ENCODE results near the gene KIF1C. TPM values are rescaled to one million over a fixed set of nuclear protein-coding genes. Genes with fewer than 3 reads are reported as not detected.

Gene KIF1C
- total and polyA plus RNA-seq, 9 of the 15 experiments (the other 6 are each of a cell fraction or from before 2014, with no cell fraction given) = 0.38 to 68.4 (median 25.1) TPM

DNA sequence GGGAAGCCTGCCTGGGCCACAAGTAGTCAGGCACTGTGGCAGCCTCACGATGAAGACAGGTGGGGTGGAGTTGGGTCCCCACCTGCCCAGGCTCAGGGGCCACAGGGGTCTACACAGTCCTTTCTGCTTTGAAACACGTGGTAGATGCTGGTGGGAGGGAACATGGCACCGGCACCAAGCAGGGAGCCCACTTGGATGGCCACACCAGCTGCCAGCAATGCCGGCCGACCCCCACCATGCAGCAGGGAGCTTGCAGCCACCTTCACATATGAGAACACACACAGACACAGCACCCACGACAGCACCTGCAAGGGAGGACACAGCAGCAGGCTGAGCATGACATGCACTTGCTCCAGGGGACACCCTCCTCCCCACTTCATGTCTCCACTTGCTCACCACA is 35.1 kb downstream of the KIF1C start:
- H3K27ac ChIP-seq (ENCODE audit: extremely low read depth, low read depth, low read length) = no peak overlapping the region
- no peaks in the 10 kb centered on the region for H3K36me3 ChIP-seq (ENCODE audit: control insufficient read depth, insufficient read depth, low read length)
- peaks cover 0 to 6% of the 10 kb centered on the region in 2 experiments; a peak in 3 of 5 replicates for H3K4me1 ChIP-seq (replicated peaks in 1 of 2; ENCODE audit: control insufficient read depth in 2 of 2, insufficient read depth in 2 of 2, low read length in 2 of 2)
- H3K4me3 ChIP-seq = no peak overlapping the region
- 60% methylated on average over 6 of the region's 6 CpGs for WGBS (ENCODE audit: insufficient coverage, low coverage, missing lambda C conversion rate)
- intact Hi-C loops (cut with micrococcal nuclease) = no loop called here
- no peak for TF ChIP-seq STAT5A (IDR thresholded peaks at IDR 0.05; ENCODE audit: borderline replicate concordance, low read length)
- no peak for TF ChIP-seq ZNF695 (CRISPR knock-in tag; IDR thresholded peaks at IDR 0.05)
- no peak for TF ChIP-seq CREB1 (IDR thresholded peaks at IDR 0.05)
- no peak for TF ChIP-seq CREB1 (CRISPR knock-in tag; IDR thresholded peaks at IDR 0.05)
- TF ChIP-seq ZNF444 (CRISPR knock-in tag; IDR thresholded peaks at IDR 0.05) = no peak
- DNase-seq (ENCODE audit: extremely low read depth in 1 of 4, low spot score in 3 of 4) (no peak), FAIRE-seq (no peak), ATAC-seq (no peak)
- H2AFZ ChIP-seq (ENCODE audit: low read depth, low read length) = no peak overlapping the region
- BruUV-seq (replicated peaks) = no TSS peak
- in situ Hi-C loops (cut with MboI) = no loop called here
- no peak overlapping the region for H3K4me2 ChIP-seq (ENCODE audit: insufficient read depth, low read length)
- POLR2A ChIA-PET = no interaction called here
- H3K27me3 ChIP-seq (ENCODE audit: control insufficient read depth in 2 of 2, insufficient read depth in 2 of 2, low read length in 2 of 2) = no peaks in the 10 kb centered on the region; a peak in 1 of 5 replicates
- H3K79me2 ChIP-seq (ENCODE audit: control insufficient read depth, insufficient read depth, low read length) = no peaks in the 10 kb centered on the region
- H3K9ac ChIP-seq (ENCODE audit: insufficient read depth in 1 of 2, low read depth in 2 of 2, low read length in 2 of 2) = no peak overlapping the region
- CTCF ChIA-PET (ENCODE audit: low intra/inter-chr PET ratio) = no interaction called here
- H4K20me1 ChIP-seq (replicated peaks; ENCODE audit: control insufficient read depth, insufficient read depth, low read length) = no peaks in the 10 kb centered on the region
- H3K9me3 ChIP-seq (replicated peaks; ENCODE audit: control insufficient read depth, insufficient read depth, low read depth, low read length) = no peaks in the 10 kb centered on the region
- H3K9me1 ChIP-seq (ENCODE audit: control insufficient read depth, insufficient read depth, low read length) = no peaks in the 10 kb centered on the region

GRCh38 chr17:5033352-5034015 is 35.7 kb downstream of the KIF1C start:
- Histone ChIP-seq H3K27ac (ENCODE audit: extremely low read depth, low read depth, low read length) (no peak overlapping the region), H2AFZ (ENCODE audit: low read depth, low read length) (no peak overlapping the region), H3K4me2 (ENCODE audit: insufficient read depth, low read length) (no peak overlapping the region), H3K9me3 (replicated peaks; ENCODE audit: control insufficient read depth, insufficient read depth, low read depth, low read length) (no peaks in the 10 kb centered on the region), H3K27me3 (ENCODE audit: control insufficient read depth in 2 of 2, insufficient read depth in 2 of 2, low read length in 2 of 2) (no peaks in the 10 kb centered on the region; a peak in 1 of 5 replicates), H3K4me1 (replicated peaks in 1 of 2; ENCODE audit: control insufficient read depth in 2 of 2, insufficient read depth in 2 of 2, low read length in 2 of 2) (peaks cover 0 to 6% of the 10 kb centered on the region in 2 experiments; a peak in 3 of 5 replicates), H4K20me1 (replicated peaks; ENCODE audit: control insufficient read depth, insufficient read depth, low read length) (no peaks in the 10 kb centered on the region), H3K9ac (ENCODE audit: insufficient read depth in 1 of 2, low read depth in 2 of 2, low read length in 2 of 2) (no peak overlapping the region), H3K79me2 (ENCODE audit: control insufficient read depth, insufficient read depth, low read length) (no peaks in the 10 kb centered on the region), H3K36me3 (ENCODE audit: control insufficient read depth, insufficient read depth, low read length) (no peaks in the 10 kb centered on the region), H3K4me3 (no peak overlapping the region), H3K9me1 (ENCODE audit: control insufficient read depth, insufficient read depth, low read length) (no peaks in the 10 kb centered on the region)
- ATAC-seq = no peak
- ChIA-PET POLR2A (no interaction called here), CTCF (ENCODE audit: low intra/inter-chr PET ratio) (no interaction called here)
- FAIRE-seq = no peak
- in situ Hi-C loops (cut with MboI) = no loop called here
- 46% methylated on average over 8 of the region's 13 CpGs for WGBS (ENCODE audit: insufficient coverage, low coverage, missing lambda C conversion rate)
- intact Hi-C loops (cut with micrococcal nuclease) = no loop called here
- BruUV-seq (replicated peaks) = no TSS peak
- no peak for DNase-seq (ENCODE audit: extremely low read depth in 1 of 4, low spot score in 3 of 4)
- TF ChIP-seq TAF7 (tag; IDR thresholded peaks at IDR 0.05) = no peak
- TF ChIP-seq, protein P1, sequence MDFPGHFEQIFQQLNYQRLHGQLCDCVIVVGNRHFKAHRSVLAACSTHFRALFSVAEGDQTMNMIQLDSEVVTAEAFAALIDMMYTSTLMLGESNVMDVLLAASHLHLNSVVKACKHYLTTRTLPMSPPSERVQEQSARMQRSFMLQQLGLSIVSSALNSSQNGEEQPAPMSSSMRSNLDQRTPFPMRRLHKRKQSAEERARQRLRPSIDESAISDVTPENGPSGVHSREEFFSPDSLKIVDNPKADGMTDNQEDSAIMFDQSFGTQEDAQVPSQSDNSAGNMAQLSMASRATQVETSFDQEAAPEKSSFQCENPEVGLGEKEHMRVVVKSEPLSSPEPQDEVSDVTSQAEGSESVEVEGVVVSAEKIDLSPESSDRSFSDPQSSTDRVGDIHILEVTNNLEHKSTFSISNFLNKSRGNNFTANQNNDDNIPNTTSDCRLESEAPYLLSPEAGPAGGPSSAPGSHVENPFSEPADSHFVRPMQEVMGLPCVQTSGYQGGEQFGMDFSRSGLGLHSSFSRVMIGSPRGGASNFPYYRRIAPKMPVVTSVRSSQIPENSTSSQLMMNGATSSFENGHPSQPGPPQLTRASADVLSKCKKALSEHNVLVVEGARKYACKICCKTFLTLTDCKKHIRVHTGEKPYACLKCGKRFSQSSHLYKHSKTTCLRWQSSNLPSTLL (IDR thresholded peaks at IDR 0.05) = no peak
- no peak for TF ChIP-seq EP400 (IDR thresholded peaks at IDR 0.05)
- TF ChIP-seq ZNF764 (CRISPR knock-in tag; IDR thresholded peaks at IDR 0.05; ENCODE audit: low read depth) = no peak
- TF ChIP-seq SMAD1 (IDR thresholded peaks at IDR 0.05; ENCODE audit: low read depth, low read length, partially characterized antibody) = no peak
- TF ChIP-seq, protein P2, sequence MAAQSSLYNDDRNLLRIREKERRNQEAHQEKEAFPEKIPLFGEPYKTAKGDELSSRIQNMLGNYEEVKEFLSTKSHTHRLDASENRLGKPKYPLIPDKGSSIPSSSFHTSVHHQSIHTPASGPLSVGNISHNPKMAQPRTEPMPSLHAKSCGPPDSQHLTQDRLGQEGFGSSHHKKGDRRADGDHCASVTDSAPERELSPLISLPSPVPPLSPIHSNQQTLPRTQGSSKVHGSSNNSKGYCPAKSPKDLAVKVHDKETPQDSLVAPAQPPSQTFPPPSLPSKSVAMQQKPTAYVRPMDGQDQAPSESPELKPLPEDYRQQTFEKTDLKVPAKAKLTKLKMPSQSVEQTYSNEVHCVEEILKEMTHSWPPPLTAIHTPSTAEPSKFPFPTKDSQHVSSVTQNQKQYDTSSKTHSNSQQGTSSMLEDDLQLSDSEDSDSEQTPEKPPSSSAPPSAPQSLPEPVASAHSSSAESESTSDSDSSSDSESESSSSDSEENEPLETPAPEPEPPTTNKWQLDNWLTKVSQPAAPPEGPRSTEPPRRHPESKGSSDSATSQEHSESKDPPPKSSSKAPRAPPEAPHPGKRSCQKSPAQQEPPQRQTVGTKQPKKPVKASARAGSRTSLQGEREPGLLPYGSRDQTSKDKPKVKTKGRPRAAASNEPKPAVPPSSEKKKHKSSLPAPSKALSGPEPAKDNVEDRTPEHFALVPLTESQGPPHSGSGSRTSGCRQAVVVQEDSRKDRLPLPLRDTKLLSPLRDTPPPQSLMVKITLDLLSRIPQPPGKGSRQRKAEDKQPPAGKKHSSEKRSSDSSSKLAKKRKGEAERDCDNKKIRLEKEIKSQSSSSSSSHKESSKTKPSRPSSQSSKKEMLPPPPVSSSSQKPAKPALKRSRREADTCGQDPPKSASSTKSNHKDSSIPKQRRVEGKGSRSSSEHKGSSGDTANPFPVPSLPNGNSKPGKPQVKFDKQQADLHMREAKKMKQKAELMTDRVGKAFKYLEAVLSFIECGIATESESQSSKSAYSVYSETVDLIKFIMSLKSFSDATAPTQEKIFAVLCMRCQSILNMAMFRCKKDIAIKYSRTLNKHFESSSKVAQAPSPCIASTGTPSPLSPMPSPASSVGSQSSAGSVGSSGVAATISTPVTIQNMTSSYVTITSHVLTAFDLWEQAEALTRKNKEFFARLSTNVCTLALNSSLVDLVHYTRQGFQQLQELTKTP (IDR thresholded peaks at IDR 0.05; ENCODE audit: low read depth in 1 of 2, partially characterized antibody in 2 of 2) = no peak

Data from K562 (cell line).